Neural progenitor cell (in vitro differentiated cells): ENCODE data around the gene KLHL29. TPM values are rescaled to one million over a fixed set of nuclear protein-coding genes. Genes with fewer than 3 reads are reported as not detected.
A peak's percentile ranks its signal among the peaks of the same experiment; 100 is the strongest.

Experiments
- DNase-seq: peaks from one replicate; pipeline ENCODE4 v3.0.0-alpha.2; 2016; ENCODE audit warnings: low spot score
- H2AFZ ChIP-seq: fragments of 200-600 bp; sonication (generic); replicated peaks from 2 replicates; pipeline ENCODE4 v1.6.1; 2016; ENCODE audit warnings: antibody characterized with exemption
- H3F3A ChIP-seq: fragments of 200-600 bp; sonication (generic); 2 replicates; pipeline ENCODE4 v1.6.1; 2016; ENCODE audit warnings: antibody characterized with exemption, low read depth
- H3K27ac ChIP-seq: fragments of 200-600 bp; sonication (generic); 2 replicates; pipeline ENCODE4 v1.5.1; 2016; ENCODE audit warnings: mild to moderate bottlenecking
- H3K27me3 ChIP-seq: fragments of 200-600 bp; sonication (generic); 2 replicates; pipeline ENCODE4 v1.6.1; 2016; ENCODE audit warnings: mild to moderate bottlenecking, moderate library complexity
- H3K36me3 ChIP-seq: fragments of 200-600 bp; sonication (generic); 2 replicates; pipeline ENCODE4 v1.5.1; 2016
- H3K4me1 ChIP-seq: fragments of 200-600 bp; sonication (generic); 2 replicates; pipeline ENCODE4 v1.6.1; 2016; ENCODE audit warnings: mixed run types
- H3K4me2 ChIP-seq: fragments of 200-600 bp; sonication (generic); 2 replicates; pipeline ENCODE4 v1.6.1; 2016
- H3K4me3 ChIP-seq: fragments of 200-600 bp; sonication (generic); 2 replicates; pipeline ENCODE4 v1.5.1; 2016
- H3K79me2 ChIP-seq: fragments of 200-600 bp; sonication (generic); 2 replicates; pipeline ENCODE4 v1.6.1; 2016; ENCODE audit warnings: low read depth
- H3K9ac ChIP-seq: fragments of 200-600 bp; sonication (generic); 2 replicates; pipeline ENCODE4 v1.6.1; 2016
- H3K9me3 ChIP-seq: fragments of 200-600 bp; sonication (generic); 2 replicates; pipeline ENCODE4 v1.5.1; 2016; ENCODE audit warnings: low read depth
- H4K20me1 ChIP-seq: fragments of 200-600 bp; sonication (generic); 2 replicates; pipeline ENCODE4 v1.6.1; 2016; ENCODE audit warnings: low read depth
- H3K27ac Mint-ChIP-seq: 3 replicates; pipeline ENCODE4 v1.8.0; 2021; ENCODE audit warnings: mixed read lengths
- H3K27me3 Mint-ChIP-seq: 2 replicates; pipeline ENCODE4 v1.8.0; 2022; ENCODE audit warnings: low read depth, mild to moderate bottlenecking, inconsistent platforms, moderate library complexity, mixed read lengths; ENCODE audit not compliant: insufficient read depth
- H3K36me3 Mint-ChIP-seq: 3 replicates; pipeline ENCODE4 v1.8.0; 2021; ENCODE audit warnings: mixed read lengths
- H3K4me1 Mint-ChIP-seq: 3 replicates; pipeline ENCODE4 v1.8.0; 2021; ENCODE audit warnings: mixed read lengths
- H3K4me3 Mint-ChIP-seq: 3 replicates; pipeline ENCODE4 v1.8.0; 2021; ENCODE audit warnings: mild to moderate bottlenecking, moderate library complexity, mixed read lengths
- H3K9me3 Mint-ChIP-seq: 3 replicates; pipeline ENCODE4 v1.8.0; 2020; ENCODE audit warnings: mixed read lengths
- CTCF ChIP-seq: fragments of 200-600 bp; sonication (generic); IDR thresholded peaks from 2 replicates; pipeline ENCODE4 v1.5.1; 2017; ENCODE audit warnings: antibody characterized with exemption, mild to moderate bottlenecking
- EZH2 ChIP-seq: fragments of 200-600 bp; sonication (generic); IDR thresholded peaks from 2 replicates; pipeline ENCODE4 v1.6.1; 2017; ENCODE audit warnings: antibody characterized with exemption, mild to moderate bottlenecking, moderate library complexity
- EZH2phosphoT487 ChIP-seq: fragments of 200-600 bp; sonication (generic); IDR thresholded peaks from 2 replicates; pipeline ENCODE4 v1.6.1; 2017; ENCODE audit warnings: antibody characterized with exemption
- total RNA-seq: library from RNA; depleted of rRNA; stranded (reverse); fragments of >200 nt; gene quantifications from 2 replicates; pipeline ENCODE4 v1.2.3, GENCODE V29; 2015; ENCODE audit warnings: low replicate concordance

The KLHL29 gene
- total RNA-seq, 1 donor from 2014 or later: 1.6 TPM

DNA sequence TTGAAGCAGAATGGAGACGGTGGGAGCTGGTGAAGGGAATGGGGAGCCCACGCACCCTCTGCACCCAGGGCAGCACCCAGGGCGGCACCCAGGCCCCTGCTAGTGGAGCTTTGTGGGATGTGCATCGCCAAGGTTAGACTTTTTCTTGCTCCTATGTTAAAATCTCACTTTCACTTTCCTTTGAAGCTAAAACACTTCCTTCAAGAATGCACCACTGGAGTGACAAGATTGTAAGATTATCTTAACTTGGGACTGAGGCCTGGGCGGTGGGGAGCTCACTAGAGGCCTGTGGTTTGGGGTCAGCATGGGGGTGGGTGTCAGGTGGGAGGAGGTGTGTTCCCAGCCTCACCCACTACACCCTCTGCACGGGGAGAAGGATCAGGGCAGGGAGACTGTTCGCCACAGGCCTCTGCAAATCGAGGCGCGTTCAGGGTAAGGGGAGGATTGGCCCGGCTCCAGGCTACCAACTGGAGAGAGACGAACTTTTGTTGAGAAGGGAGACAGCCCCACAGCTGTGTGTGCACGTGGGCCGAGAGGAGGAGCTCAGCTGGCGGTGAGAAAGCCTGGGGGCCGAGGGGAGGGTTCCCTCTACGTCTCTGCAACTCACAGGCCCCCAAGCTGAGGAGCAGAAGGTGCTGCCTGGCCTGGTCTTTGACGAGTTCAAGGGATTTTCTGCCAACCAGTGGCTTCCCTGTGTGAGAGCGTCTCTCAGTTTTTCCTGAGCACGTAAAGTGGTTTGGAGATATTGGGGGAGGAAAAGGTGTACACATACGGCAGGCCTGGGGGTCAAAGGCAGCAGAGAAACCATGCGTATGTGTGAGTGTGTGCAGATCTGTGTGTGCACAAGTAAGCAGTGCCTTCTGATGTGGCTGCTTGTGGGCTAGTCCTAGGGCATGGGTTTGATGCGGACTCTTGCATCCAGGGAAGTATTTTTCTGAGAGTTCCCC is 147.7 kb downstream of the KLHL29 start:
- Mint-ChIP-seq H3K36me3 (no peaks in the 10 kb centered on the region), H3K4me3 (peak overlapping the region; percentile 6), H3K27me3 (peaks cover 8% of the 10 kb centered on the region), H3K4me1 (peaks cover 62% of the 10 kb centered on the region), H3K27ac (peak overlapping the region; percentile 92), H3K9me3 (no peaks in the 10 kb centered on the region)
- Histone ChIP-seq H2AFZ (peak overlapping the region; percentile 82), H3F3A (peaks cover 17% of the 10 kb centered on the region), H3K4me2 (peak overlapping the region; percentile 57), H3K27ac (no peak overlapping the region), H3K4me3 (no peak overlapping the region), H3K9me3 (no peaks in the 10 kb centered on the region), H3K4me1 (peaks cover 32% of the 10 kb centered on the region), H3K27me3 (no peaks in the 10 kb centered on the region), H4K20me1 (no peaks in the 10 kb centered on the region), H3K9ac (no peak overlapping the region), H3K79me2 (no peaks in the 10 kb centered on the region), H3K36me3 (no peaks in the 10 kb centered on the region)
- DNase-seq: no peak
- TF ChIP-seq CTCF: no peak

GRCh38 chr2:23533338-23533695 is 148.3 kb downstream of the KLHL29 start:
- no peaks in the 10 kb centered on the region for H3K79me2 ChIP-seq
- DNase-seq: peak; percentile 52

GRCh38 chr2:23534771-23535170 is 149.8 kb downstream of the KLHL29 start:
- Mint-ChIP-seq H3K4me3 (no peak overlapping the region), H3K9me3 (no peaks in the 10 kb centered on the region), H3K27ac (no peak overlapping the region), H3K36me3 (no peaks in the 10 kb centered on the region), H3K4me1 (peaks cover 53% of the 10 kb centered on the region), H3K27me3 (peaks cover 8% of the 10 kb centered on the region)
- Histone ChIP-seq H3K27ac (no peak overlapping the region), H3K4me1 (peaks cover 32% of the 10 kb centered on the region), H3K9ac (no peak overlapping the region), H3K9me3 (no peaks in the 10 kb centered on the region), H4K20me1 (no peaks in the 10 kb centered on the region), H3K4me3 (no peak overlapping the region), H3F3A (peaks cover 17% of the 10 kb centered on the region), H3K27me3 (no peaks in the 10 kb centered on the region), H3K79me2 (no peaks in the 10 kb centered on the region), H2AFZ (no peak overlapping the region), H3K4me2 (peak overlapping the region; percentile 19), H3K36me3 (no peaks in the 10 kb centered on the region)
- TF ChIP-seq EZH2 (no peak), EZH2phosphoT487 (no peak), CTCF (no peak)
- no peak for DNase-seq

More at GRCh38 chr2:23533338-23533695, 148.3 kb downstream of the KLHL29 start:
- Histone ChIP-seq H3F3A (peaks cover 17% of the 10 kb centered on the region), H3K36me3 (no peaks in the 10 kb centered on the region), H3K4me2 (peak overlapping the region; percentile 57), H3K9me3 (no peaks in the 10 kb centered on the region), H3K9ac (no peak overlapping the region), H3K4me3 (no peak overlapping the region), H2AFZ (peak overlapping the region; percentile 82), H3K4me1 (peaks cover 32% of the 10 kb centered on the region), H3K27ac (no peak overlapping the region), H4K20me1 (no peaks in the 10 kb centered on the region), H3K27me3 (no peaks in the 10 kb centered on the region)
- Mint-ChIP-seq H3K36me3 (no peaks in the 10 kb centered on the region), H3K9me3 (no peaks in the 10 kb centered on the region), H3K4me1 (peaks cover 58% of the 10 kb centered on the region), H3K27ac (peak overlapping the region; percentile 92), H3K27me3 (peaks cover 8% of the 10 kb centered on the region), H3K4me3 (no peak overlapping the region)
- TF ChIP-seq EZH2phosphoT487 (no peak), CTCF (no peak), EZH2 (no peak)
